GM10248 (cell line): ENCODE results near the gene TRPC4AP.

Experiments used
- CTCF ChIA-PET: fragments of 300-600 bp; sonication (Branson Sonifier 250); formaldehyde crosslinking; extraction: SDS; loops from one replicate; lab custom pipeline; 2021; ENCODE audit warnings: antibody characterized with exemption; lab: Yijun Ruan, JAX
- POLR2A ChIA-PET: fragments of 350-650 bp; sonication (Branson Sonifier 250); formaldehyde crosslinking; extraction: SDS; loops from one replicate; lab custom pipeline; 2020; ENCODE audit warnings: antibody characterized with exemption; lab: Yijun Ruan, JAX
- DNase-seq: peaks from one replicate; pipeline ENCODE4 v3.0.0; 2012; ENCODE audit errors: extremely low spot score
- TF ChIP-seq, protein P1 (sequence below): IDR thresholded peaks from 2 replicates; pipeline ENCODE4 v1.5.1; 2012; ENCODE audit warnings: mild to moderate bottlenecking, low read depth; ENCODE audit errors: extremely low read depth, missing control alignments, control extremely low read depth

TRPC4AP gene

DNA sequence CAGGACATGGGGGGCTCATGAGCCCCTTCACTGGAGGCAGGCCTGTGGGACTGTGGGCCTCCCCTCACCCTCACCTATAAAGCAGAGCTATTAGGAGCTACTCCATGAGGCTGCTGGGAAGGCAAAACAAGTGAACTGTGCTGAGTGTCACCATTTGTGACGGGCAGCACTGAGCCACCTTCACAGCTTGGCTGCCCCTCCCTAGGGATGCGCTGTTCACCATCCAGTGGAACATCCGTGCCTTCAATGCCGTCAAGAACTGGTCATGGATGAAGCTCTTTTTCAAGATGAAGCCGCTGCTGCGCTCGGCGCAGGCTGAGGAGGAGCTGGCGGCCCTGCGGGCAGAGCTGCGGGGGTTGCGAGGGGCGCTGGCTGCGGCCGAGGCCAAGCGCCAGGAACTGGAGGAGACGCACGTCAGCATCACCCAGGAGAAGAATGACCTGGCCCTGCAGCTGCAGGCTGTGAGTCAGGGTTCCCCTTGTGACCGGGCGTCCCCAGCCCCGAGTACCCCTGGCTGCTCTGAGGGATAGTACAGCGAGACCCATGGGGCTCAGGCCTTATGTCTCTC, 98.6 kb downstream of the TRPC4AP start:
- TF ChIP-seq, protein P1, sequence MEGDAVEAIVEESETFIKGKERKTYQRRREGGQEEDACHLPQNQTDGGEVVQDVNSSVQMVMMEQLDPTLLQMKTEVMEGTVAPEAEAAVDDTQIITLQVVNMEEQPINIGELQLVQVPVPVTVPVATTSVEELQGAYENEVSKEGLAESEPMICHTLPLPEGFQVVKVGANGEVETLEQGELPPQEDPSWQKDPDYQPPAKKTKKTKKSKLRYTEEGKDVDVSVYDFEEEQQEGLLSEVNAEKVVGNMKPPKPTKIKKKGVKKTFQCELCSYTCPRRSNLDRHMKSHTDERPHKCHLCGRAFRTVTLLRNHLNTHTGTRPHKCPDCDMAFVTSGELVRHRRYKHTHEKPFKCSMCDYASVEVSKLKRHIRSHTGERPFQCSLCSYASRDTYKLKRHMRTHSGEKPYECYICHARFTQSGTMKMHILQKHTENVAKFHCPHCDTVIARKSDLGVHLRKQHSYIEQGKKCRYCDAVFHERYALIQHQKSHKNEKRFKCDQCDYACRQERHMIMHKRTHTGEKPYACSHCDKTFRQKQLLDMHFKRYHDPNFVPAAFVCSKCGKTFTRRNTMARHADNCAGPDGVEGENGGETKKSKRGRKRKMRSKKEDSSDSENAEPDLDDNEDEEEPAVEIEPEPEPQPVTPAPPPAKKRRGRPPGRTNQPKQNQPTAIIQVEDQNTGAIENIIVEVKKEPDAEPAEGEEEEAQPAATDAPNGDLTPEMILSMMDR, result no peak
- POLR2A ChIA-PET, result no interaction called here
- CTCF ChIA-PET, result interaction anchor here (1.0 to 1.8 kb wide), 2 partner anchors 14 to 310 kb away, joined by 3 to 4 read pairs; no protein-coding TSS in a partner anchor
- DNase-seq, result no peak

DNA sequence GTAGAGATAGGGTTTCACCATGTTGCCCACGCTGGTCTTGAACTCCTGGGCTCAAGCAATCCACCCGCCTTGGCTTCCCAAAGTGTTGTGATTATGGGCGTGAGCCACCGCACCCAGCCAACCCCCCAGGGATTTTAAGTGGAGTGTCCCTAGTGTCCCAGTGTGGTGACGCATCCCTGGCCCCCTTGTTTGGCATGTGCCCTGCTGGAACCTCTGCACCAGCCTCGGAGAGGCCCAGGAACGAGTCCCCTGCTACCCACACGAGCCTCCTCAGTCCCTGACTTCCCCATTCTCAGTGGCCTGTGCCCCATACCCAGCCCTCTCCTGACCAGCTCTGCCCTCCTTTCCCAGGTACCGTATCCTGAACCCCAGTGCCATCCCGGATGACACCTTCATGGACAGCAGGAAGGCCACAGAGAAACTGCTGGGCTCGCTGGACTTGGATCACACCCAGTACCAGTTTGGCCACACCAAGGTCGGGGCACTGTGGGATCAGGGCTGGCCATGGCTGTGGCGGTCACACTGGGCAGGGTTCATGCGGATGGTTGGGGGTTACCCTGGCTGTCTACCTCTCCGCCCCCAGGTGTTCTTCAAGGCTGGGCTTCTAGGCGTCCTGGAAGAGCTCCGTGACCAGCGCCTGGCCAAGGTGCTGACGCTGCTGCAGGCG, 99.7 kb downstream of the TRPC4AP start:
- CTCF ChIA-PET, result interaction anchor here (1.0 kb wide), 1 partner anchor 13 kb away, joined by 3 read pairs; no protein-coding TSS in a partner anchor
- TF ChIP-seq, protein P1, result no peak
- no peak for DNase-seq
- POLR2A ChIA-PET, result no interaction called here

DNA sequence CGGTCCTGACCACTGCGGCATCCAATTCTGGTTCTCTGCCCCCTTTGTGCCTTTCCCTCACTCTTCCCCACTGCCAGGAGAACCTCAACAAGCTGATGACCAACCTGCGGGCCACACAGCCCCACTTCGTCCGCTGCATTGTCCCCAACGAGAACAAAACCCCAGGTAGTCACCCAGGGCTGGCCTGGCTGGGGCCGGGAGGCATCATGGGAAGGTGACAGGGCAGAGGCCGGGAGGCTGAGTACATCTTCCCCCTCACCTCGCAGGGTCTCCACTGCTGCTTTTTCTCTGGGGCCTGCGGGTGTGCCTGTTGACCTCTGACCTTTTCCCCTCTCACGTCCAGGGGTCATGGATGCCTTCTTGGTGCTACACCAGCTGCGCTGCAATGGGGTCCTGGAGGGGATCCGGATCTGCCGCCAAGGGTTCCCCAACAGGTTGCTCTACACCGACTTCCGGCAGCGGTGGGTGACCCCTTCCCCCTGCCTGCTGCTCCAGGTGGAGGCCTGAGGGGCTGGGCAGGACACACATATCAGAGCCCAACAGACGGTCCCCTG, 101.9 kb downstream of the TRPC4AP start:
- ChIA-PET CTCF (no interaction called here), POLR2A (no interaction called here)
- DNase-seq, result no peak
- TF ChIP-seq, protein P1, result no peak

DNA sequence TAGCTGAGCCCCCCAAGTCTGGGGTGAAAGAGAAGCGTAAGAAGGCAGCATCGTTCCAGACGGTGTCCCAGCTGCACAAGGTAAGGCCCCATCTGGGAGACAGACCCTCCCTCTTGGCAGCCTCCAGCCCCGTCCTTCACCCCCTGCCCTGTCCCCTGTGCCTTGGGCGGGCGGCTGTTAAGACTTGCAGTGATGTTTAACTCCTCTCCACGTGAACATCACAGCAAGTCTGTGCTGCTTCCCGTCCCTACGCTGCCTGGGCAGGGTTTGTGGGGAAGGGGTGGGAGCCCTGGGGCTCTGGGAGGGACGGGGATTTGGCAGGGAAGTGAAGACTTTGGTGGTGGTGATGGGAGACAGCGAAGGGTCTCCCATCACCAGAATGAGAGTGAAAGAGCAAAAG, 102.4 kb downstream of the TRPC4AP start:
- ChIA-PET CTCF (no interaction called here), POLR2A (no interaction called here)
- TF ChIP-seq, protein P1, result no peak

DNA sequence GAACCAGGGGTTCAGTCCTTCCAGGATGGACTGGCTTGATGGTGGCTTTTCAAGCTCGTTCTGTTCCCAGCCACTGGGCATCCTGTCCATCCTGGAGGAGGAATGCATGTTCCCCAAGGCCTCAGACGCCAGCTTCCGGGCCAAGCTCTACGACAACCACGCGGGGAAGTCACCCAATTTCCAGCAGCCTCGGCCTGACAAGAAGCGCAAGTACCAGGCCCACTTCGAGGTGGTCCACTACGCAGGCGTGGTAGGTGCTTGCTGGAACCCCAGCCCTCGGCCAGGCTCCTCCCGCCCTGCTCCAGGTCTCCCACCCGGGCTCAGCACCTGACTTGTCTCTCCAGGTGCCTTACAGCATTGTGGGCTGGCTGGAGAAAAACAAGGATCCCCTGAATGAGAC, 102.9 kb downstream of the TRPC4AP start:
- TF ChIP-seq, protein P1, result no peak
- CTCF ChIA-PET, result no interaction called here
- POLR2A ChIA-PET, result interaction anchor here (0.5 kb wide), 1 partner anchor 626 kb away, joined by 4 read pairs; the partner anchor contains the start of gene SPAG4
- no peak for DNase-seq

More for the DNA sequence above, 102.4 kb downstream of the TRPC4AP start:
- no peak for DNase-seq

DNA sequence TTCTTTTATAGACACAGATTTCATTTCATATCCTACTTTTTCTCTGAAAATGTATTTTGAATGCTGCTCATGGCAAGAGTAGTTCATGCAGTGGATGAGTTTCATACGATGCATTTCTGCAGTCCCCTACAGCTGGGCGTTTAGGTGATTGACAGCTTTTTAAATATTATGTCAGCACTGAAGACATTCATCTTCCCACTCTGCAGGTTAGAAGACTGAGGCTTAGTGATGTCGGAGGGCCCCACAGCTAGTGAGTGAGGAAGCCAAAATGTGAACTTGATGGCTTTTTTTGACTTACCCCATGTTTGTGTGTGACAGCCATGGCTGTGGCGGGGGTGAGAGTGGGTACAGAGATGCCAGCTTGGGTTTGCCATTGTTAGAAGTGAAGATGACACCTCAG, 103.5 kb downstream of the TRPC4AP start:
- no peak for DNase-seq

More for the DNA sequence above, 103.5 kb downstream of the TRPC4AP start:
- POLR2A ChIA-PET, result interaction anchor here (0.5 kb wide), 1 partner anchor 627 kb away, joined by 4 read pairs; the partner anchor contains the start of gene SPAG4
- TF ChIP-seq, protein P1, result no peak
- CTCF ChIA-PET, result no interaction called here
